GM10266 (cell line): Measurements from ENCODE around the gene ITGB7.

ENCODE experiments used
- DNase-seq: peaks from one replicate; pipeline ENCODE4 v3.0.0; 2012; ENCODE audit errors: extremely low spot score
- CTCF ChIP-seq: IDR thresholded peaks from 2 replicates; pipeline ENCODE4 v1.5.1; 2012; ENCODE audit warnings: mild to moderate bottlenecking, low read depth; ENCODE audit not compliant: control insufficient read depth, insufficient read depth; ENCODE audit errors: missing control alignments

The ITGB7 gene

GRCh38 chr12:53207042-53207441, at the start of gene ITGB7:
ITGB7 (minus strand) TSS chr12:53207251; CDS start chr12:53200443, 6,808 bp downstream.
- no peak for TF ChIP-seq CTCF
- DNase-seq: peak; percentile 83

GRCh38 chr12:53255996-53256395, 48.9 kb upstream of the ITGB7 start:
- DNase-seq: peak; percentile 52
- TF ChIP-seq CTCF: no peak

GRCh38 chr12:53254816-53255545, 47.9 kb upstream of the ITGB7 start:
- no peak for DNase-seq
- TF ChIP-seq CTCF: no peak

- DNase-seq: no peak
- TF ChIP-seq CTCF: no peak
Observed at GRCh38 chr12:53253298-53253697, 46.2 kb upstream of the ITGB7 start.

GRCh38 chr12:53252349-53252916, 45.4 kb upstream of the ITGB7 start:
- DNase-seq: no peak
- TF ChIP-seq CTCF: no peak

- peak; percentile 91 for DNase-seq
- peak; percentile 72 for TF ChIP-seq CTCF
Observed at GRCh38 chr12:53251477-53252348, 44.7 kb upstream of the ITGB7 start.
